IPS DF 6.9 (cell line): Measurements from ENCODE around the gene PIK3CA.

Source experiments
- DNase-seq: peaks from one replicate; pipeline ENCODE4 v3.0.0-alpha.2; 2013; ENCODE audit warnings: low read depth, low spot score
- H3K27ac ChIP-seq: one replicate; pipeline ENCODE4 v1.5.1; 2013; ENCODE audit warnings: low read length, control low read depth
- H3K27me3 ChIP-seq: 2 replicates; pipeline ENCODE4 v1.6.1; 2013; ENCODE audit warnings: mild to moderate bottlenecking, low read length; ENCODE audit not compliant: control insufficient read depth, insufficient read depth
- H3K36me3 ChIP-seq: 2 replicates; pipeline ENCODE4 v1.6.1; 2013; ENCODE audit warnings: low read length; ENCODE audit not compliant: control insufficient read depth, insufficient read depth
- H3K4me1 ChIP-seq: 2 replicates; pipeline ENCODE4 v1.6.1; 2013; ENCODE audit warnings: low read length; ENCODE audit not compliant: control insufficient read depth, insufficient read depth
- H3K4me3 ChIP-seq: 2 replicates; pipeline ENCODE4 v1.5.1; 2013; ENCODE audit warnings: mild to moderate bottlenecking, low read length
- H3K9me3 ChIP-seq: 2 replicates; pipeline ENCODE4 v1.6.1; 2013; ENCODE audit warnings: low read length, inconsistent platforms; ENCODE audit not compliant: control insufficient read depth, insufficient read depth
- WGBS: extraction: QIAGEN DNeasy Blood & Tissue Kit; methylation state at CpG from one replicate; pipeline ENCODE4 v1.1.7; 2013; ENCODE audit warnings: mixed read lengths, missing lambda C conversion rate; ENCODE audit not compliant: insufficient read length, insufficient coverage; 5-methylcytosine and 5-hydroxymethylcytosine counted together

The PIK3CA gene

DNA sequence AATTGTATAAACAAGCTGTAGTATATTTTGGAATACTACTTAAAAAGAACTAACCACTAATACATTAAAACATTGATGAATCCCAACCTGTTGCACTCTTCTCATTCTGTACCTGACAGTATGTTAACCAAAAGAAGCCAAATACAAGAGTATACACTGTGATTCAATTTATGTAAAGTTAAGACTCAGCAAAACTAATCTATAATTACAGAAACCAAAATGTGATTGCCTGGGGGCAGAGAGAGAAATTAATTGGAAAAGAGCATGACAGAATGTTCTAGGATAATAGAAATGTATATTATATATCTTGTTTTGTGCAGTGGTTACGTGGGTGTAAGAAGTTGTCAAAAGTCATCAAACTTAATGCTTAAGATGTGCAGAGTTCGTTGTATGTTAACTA lies 31.1 kb downstream of the PIK3CA start:
- no peaks in the 10 kb centered on the region; the same call in 1 of the 2 replicates for H3K4me1 ChIP-seq
- no peaks in the 10 kb centered on the region for H3K9me3 ChIP-seq
- no CpG with 5 or more reads among the region's 2 CpGs for WGBS
- no peaks in the 10 kb centered on the region for H3K36me3 ChIP-seq
- H3K27me3 ChIP-seq, result no peaks in the 10 kb centered on the region
- no peak overlapping the region for H3K4me3 ChIP-seq
- no peak overlapping the region for H3K27ac ChIP-seq
- DNase-seq, result no peak

DNA sequence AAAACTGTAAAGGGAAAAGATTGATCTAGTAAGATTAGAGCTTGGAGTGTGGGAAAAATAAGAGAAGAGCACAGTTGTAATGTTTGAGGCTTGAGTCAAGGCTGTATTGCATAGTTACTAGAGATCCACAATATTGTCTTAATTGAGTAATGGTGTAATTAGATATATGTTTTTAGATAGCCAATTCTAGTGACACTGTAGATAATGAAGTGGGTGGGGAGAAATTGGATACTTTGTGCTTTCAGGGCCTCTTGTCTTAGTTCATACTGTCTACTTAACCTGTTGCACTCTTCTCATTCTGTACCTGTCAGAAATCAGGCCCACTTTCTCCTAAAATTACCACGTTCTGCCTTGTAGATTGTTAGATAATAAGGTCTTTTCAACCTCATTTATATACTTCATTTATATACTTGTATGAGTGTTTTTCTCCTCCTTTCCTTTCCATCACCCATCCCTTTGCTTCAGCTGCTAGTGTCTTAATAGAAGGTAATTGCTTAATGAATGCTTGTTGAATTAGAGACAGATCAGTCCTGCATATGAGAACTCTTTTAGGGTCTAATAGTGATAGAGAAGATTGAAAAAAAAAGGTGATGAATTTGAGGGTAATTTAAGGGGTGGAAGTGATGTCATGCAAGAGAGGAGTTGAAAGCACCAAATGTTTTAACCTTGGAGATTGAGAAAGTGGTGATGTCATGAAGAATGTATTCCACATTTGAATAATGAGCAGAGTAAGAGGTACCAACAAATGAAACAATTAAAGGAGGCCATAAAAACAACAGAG lies 32.0 kb downstream of the PIK3CA start:
- no CpG with 5 or more reads among the region's 1 CpG for WGBS
- H3K9me3 ChIP-seq, result no peaks in the 10 kb centered on the region
- no peak overlapping the region for H3K4me3 ChIP-seq
- H3K27me3 ChIP-seq, result no peaks in the 10 kb centered on the region
- no peaks in the 10 kb centered on the region; the same call in 1 of the 2 replicates for H3K4me1 ChIP-seq
- H3K27ac ChIP-seq, result no peak overlapping the region
- no peaks in the 10 kb centered on the region for H3K36me3 ChIP-seq
- no peak for DNase-seq

DNA sequence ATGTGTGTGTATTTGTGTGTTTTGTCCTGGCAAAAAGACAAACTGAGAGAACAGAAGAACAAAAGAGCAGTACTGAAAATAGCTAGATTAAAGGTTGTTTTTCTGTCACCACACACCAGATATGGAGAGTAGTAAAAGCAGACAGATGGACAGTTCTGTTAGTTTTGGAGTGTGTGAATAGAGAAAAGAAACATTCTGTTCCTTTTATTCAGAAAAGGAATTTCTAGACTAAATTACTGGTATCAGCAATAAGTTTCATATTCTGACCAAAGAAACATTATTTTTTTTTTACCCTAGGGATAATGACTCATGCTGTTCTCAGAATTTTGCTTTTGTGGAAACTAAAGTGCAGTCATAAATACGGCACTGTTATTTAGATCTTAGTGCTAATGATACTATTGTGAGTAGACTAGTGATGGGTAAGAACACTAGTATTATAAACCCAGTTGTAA lies 32.9 kb downstream of the PIK3CA start:
- H3K36me3 ChIP-seq, result no peaks in the 10 kb centered on the region
- no peaks in the 10 kb centered on the region for H3K9me3 ChIP-seq
- no CpG with 5 or more reads among the region's 1 CpG for WGBS
- DNase-seq, result no peak
- H3K4me1 ChIP-seq, result no peaks in the 10 kb centered on the region; the same call in 1 of the 2 replicates
- no peak overlapping the region for H3K27ac ChIP-seq
- no peaks in the 10 kb centered on the region for H3K27me3 ChIP-seq
- H3K4me3 ChIP-seq, result no peak overlapping the region

- no peaks in the 10 kb centered on the region; the same call in 1 of the 2 replicates for H3K4me1 ChIP-seq
- H3K27me3 ChIP-seq, result no peaks in the 10 kb centered on the region
- no peak overlapping the region for H3K4me3 ChIP-seq
- no peaks in the 10 kb centered on the region for H3K36me3 ChIP-seq
- WGBS, result 100% methylated on average over 1 of the region's 4 CpGs
- H3K9me3 ChIP-seq, result no peaks in the 10 kb centered on the region
- H3K27ac ChIP-seq, result no peak overlapping the region
- no peak for DNase-seq
These were observed 33.9 kb downstream of the PIK3CA start for GRCh38 chr3:179181993-179182551.

GRCh38 chr3:179182902-179183301 lies 34.7 kb downstream of the PIK3CA start:
- DNase-seq, result no peak
- no CpG with 5 or more reads among the region's 1 CpG for WGBS
- H3K27me3 ChIP-seq, result no peaks in the 10 kb centered on the region
- no peaks in the 10 kb centered on the region for H3K36me3 ChIP-seq
- H3K4me1 ChIP-seq, result no peaks in the 10 kb centered on the region; the same call in 1 of the 2 replicates
- no peak overlapping the region for H3K4me3 ChIP-seq
- H3K27ac ChIP-seq, result no peak overlapping the region
- H3K9me3 ChIP-seq, result no peaks in the 10 kb centered on the region

DNA sequence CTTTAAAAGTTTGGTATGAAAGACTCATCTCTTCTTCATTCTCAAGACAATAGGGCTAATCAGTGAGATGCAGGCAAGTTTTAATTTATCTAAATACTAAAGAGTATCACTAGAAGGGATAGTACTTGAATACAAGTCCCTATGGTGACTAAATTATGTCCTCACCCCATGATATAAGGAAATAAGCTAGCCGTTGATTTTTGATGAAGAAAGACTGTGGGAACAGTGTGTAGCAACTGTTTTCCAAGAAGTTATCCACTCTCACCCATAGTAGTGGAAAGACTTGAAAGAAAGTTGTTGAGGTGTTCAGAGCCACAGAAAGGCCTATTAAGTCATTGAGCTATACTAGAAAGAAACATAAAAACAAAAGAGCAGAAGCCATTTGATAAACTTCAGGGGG lies 36.7 kb downstream of the PIK3CA start:
- no peak for DNase-seq
- WGBS, result no CpG with 5 or more reads among the region's 1 CpG
- H3K36me3 ChIP-seq, result no peaks in the 10 kb centered on the region
- H3K9me3 ChIP-seq, result no peaks in the 10 kb centered on the region
- no peaks in the 10 kb centered on the region; the same call in 1 of the 2 replicates for H3K4me1 ChIP-seq
- H3K27me3 ChIP-seq, result no peaks in the 10 kb centered on the region
- no peak overlapping the region for H3K27ac ChIP-seq
- H3K4me3 ChIP-seq, result no peak overlapping the region

DNA sequence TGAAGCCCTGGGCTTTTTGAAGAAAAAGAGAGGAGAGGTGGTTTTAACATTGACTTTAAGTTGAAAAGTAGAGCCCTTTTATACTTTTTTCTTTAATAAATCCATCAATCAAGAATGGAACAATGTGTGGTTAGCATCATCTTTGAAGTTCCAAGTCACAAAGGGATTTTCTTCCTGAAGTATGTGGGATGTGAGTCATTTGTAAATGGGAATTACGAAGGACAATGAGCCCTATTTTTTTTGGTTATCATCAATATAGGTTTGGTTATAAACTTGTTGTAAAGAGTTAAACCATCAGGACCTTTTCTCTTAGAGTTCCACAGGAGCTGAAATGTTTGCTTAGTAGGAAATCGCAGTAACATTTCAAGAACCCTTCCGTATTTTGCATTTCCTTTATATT lies 38.3 kb downstream of the PIK3CA start:
- Histone ChIP-seq H3K9me3 (no peaks in the 10 kb centered on the region), H3K27ac (no peak overlapping the region), H3K4me3 (no peak overlapping the region), H3K27me3 (no peaks in the 10 kb centered on the region), H3K4me1 (no peaks in the 10 kb centered on the region), H3K36me3 (no peaks in the 10 kb centered on the region)
- DNase-seq, result no peak
- WGBS, result no CpG with 5 or more reads among the region's 3 CpGs

GRCh38 chr3:179189759-179190158 lies 41.6 kb downstream of the PIK3CA start:
- H3K4me3 ChIP-seq, result no peak overlapping the region
- no peaks in the 10 kb centered on the region for H3K9me3 ChIP-seq
- H3K4me1 ChIP-seq, result no peaks in the 10 kb centered on the region
- no peak overlapping the region for H3K27ac ChIP-seq
- DNase-seq, result no peak
- H3K27me3 ChIP-seq, result no peaks in the 10 kb centered on the region
- H3K36me3 ChIP-seq, result no peaks in the 10 kb centered on the region
- WGBS, result no CpG with 5 or more reads among the region's 3 CpGs

DNA sequence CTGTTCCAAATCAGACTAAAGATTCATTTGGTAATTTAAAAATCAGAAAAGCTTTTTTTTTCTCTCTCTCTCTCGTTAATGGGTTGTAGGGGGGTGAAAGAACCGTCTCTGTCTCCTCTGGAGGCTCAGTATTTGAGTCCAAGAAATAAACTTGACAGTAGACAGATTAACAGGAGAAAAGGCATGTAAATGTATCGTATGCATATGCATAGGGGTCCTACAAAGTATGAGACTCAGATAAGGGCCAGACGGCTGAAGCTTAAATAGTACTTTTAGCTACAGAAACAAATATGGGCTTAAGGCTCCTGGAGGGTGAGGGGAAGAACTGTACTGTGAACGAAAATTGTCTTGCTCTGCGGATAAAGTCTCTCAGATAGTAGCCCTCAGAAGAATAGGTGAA lies 42.4 kb downstream of the PIK3CA start:
- DNase-seq, result no peak
- Histone ChIP-seq H3K9me3 (no peaks in the 10 kb centered on the region), H3K27me3 (no peaks in the 10 kb centered on the region), H3K4me1 (no peaks in the 10 kb centered on the region), H3K4me3 (no peak overlapping the region), H3K36me3 (no peaks in the 10 kb centered on the region), H3K27ac (no peak overlapping the region)
- no CpG with 5 or more reads among the region's 6 CpGs for WGBS

- Histone ChIP-seq H3K4me3 (no peak overlapping the region), H3K27me3 (no peaks in the 10 kb centered on the region), H3K9me3 (no peaks in the 10 kb centered on the region), H3K4me1 (peaks cover 2% of the 10 kb centered on the region; the same call in 1 of the 2 replicates), H3K27ac (no peak overlapping the region), H3K36me3 (no peaks in the 10 kb centered on the region)
- DNase-seq, result no peak
- WGBS, result no CpG with 5 or more reads among the region's 3 CpGs
These were observed 44.4 kb downstream of the PIK3CA start for GRCh38 chr3:179192542-179192941.
